Heart left ventricle (tissue), 13 donors: ENCODE measurements around the gene KCNAB1.

Experiments used
- POLR2A ChIP-seq, 2 donors: fragments of 450-650 bp; IDR thresholded peaks; one replicate each; pipeline ENCODE4 v1.6.1; 2017; ENCODE audit warnings: antibody characterized with exemption in 2 of 2, mild to moderate bottlenecking in 2 of 2, moderate library complexity in 2 of 2
- TF ChIP-seq, protein P1 (sequence below), 12 donors: fragments of 200-600 bp; sonication (generic) in 4 of 12; IDR thresholded peaks; one replicate each; pipeline versions ENCODE4 v1.5.0 to v1.8.0; 2018 to 2022; ENCODE audit warnings: antibody characterized with exemption in 12 of 12, mild to moderate bottlenecking in 5 of 12
- donor health status: ischemic (EF 13 %, LVEDD 7.1; RV severe dilation, severe dysfunction).
- donor health status: DM: no; HTN: yes; CAD: no.
- donor health status: DM: no; HTN: no; CAD: no.
- donor health status: ischemic (EF 25% LVEDD 6.9; RV normal size, moderate dysfunction).
- donor health status: ischemic (EF 25% LVEDD 5.7; RV mildly dilated, moderate dysfunction).
- donor health status: ischemic (EF 35%, LVEDD 5.7; RV mildly dilated, moderate dysfunction).
- donor health status: nonischemic (EF 11% LVEDD 7.7; RV severe dilation, severe dysfunction).
- donor health status: DM: yes; HTN: yes; CAD: no.
- donor health status: PGD.
- donor health status: ischemic (EF 29% LVEDD 5.4; RV normal size, mild dysfunction).
- donor health status: nonischemic (EF 23%, LVEDD 6.1; RV moderate dilation, normal function).

- TF ChIP-seq, protein P1, sequence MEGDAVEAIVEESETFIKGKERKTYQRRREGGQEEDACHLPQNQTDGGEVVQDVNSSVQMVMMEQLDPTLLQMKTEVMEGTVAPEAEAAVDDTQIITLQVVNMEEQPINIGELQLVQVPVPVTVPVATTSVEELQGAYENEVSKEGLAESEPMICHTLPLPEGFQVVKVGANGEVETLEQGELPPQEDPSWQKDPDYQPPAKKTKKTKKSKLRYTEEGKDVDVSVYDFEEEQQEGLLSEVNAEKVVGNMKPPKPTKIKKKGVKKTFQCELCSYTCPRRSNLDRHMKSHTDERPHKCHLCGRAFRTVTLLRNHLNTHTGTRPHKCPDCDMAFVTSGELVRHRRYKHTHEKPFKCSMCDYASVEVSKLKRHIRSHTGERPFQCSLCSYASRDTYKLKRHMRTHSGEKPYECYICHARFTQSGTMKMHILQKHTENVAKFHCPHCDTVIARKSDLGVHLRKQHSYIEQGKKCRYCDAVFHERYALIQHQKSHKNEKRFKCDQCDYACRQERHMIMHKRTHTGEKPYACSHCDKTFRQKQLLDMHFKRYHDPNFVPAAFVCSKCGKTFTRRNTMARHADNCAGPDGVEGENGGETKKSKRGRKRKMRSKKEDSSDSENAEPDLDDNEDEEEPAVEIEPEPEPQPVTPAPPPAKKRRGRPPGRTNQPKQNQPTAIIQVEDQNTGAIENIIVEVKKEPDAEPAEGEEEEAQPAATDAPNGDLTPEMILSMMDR (IDR thresholded peaks at IDR 0.05), result no peak
- TF ChIP-seq POLR2A (IDR thresholded peaks at IDR 0.05), result no peak
Observed at GRCh38 chr3:156522673-156523072, 402.3 kb downstream of the KCNAB1 start.
